Measurements from ENCODE around the gene FUT7. TPM values are rescaled to one million over a fixed set of nuclear protein-coding genes. Genes with fewer than 3 reads are reported as not detected.

FUT7 gene
- total and polyA plus RNA-seq, 2 of the 13 experiments (the other 11 are each of a cell fraction or from before 2014, with no cell fraction given) = 0.05 TPM; not detected in 1

- TF ChIP-seq ETV6 (CRISPR knock-in tag; conservative IDR thresholded peaks at IDR 0.05) = no peak
- no peak for TF ChIP-seq ZNF160 (CRISPR knock-in tag; IDR thresholded peaks at IDR 0.05)
- TF ChIP-seq HOXD1 (CRISPR knock-in tag; IDR thresholded peaks at IDR 0.05) = no peak
- no peak for TF ChIP-seq ZBTB38 (CRISPR knock-in tag; IDR thresholded peaks at IDR 0.05)
- no peak for TF ChIP-seq ZNF317 (CRISPR knock-in tag; IDR thresholded peaks at IDR 0.05)
- no peak for TF ChIP-seq HCFC1 (IDR thresholded peaks at IDR 0.05; ENCODE audit: low read depth, low read length)
- TF ChIP-seq TRIM24 (CRISPR knock-in tag; IDR thresholded peaks at IDR 0.05) = no peak
- no peak for TF ChIP-seq ZBTB34 (CRISPR knock-in tag; IDR thresholded peaks at IDR 0.05)
- no peak for TF ChIP-seq RFX3 (CRISPR knock-in tag; IDR thresholded peaks at IDR 0.05)
- TF ChIP-seq ZNF230 (CRISPR knock-in tag; IDR thresholded peaks at IDR 0.05) = no peak
Observed at GRCh38 chr9:137009938-137010732, 21.8 kb downstream of the FUT7 start (continued).

- Histone ChIP-seq H4K20me1 (ENCODE audit: insufficient read depth, low read length) (no peaks in the 10 kb centered on the region), H3K36me3 (replicated peaks in 1 of 2; ENCODE audit: control insufficient read depth in 1 of 2, insufficient read depth in 2 of 2, low read length in 2 of 2) (no peaks in the 10 kb centered on the region), H3K4me1 (ENCODE audit: insufficient read depth, low read length) (no peaks in the 10 kb centered on the region), H3K27ac (ENCODE audit: extremely low read length, insufficient read depth, low read length) (no peak overlapping the region), H3K4me3 (replicated peaks in 1 of 3; ENCODE audit: insufficient read depth in 1 of 3, low read depth in 2 of 3, low read length in 3 of 3) (no peak overlapping the region), H2AFZ (ENCODE audit: low read length) (no peak overlapping the region), H3K79me2 (ENCODE audit: insufficient read depth, low read length) (no peaks in the 10 kb centered on the region), H3K9me3 (ENCODE audit: low read length) (peaks cover 4% of the 10 kb centered on the region; the same call in 1 of the 2 replicates), H3K4me2 (ENCODE audit: low read depth, low read length) (no peak overlapping the region), H3K9ac (ENCODE audit: insufficient read depth, low read depth, low read length) (no peak overlapping the region), H3K27me3 (ENCODE audit: control insufficient read depth in 1 of 2, insufficient read depth in 2 of 2, low read length in 2 of 2) (no peaks in the 10 kb centered on the region)
- FAIRE-seq (no peak), ATAC-seq (no peak), DNase-seq (ENCODE audit: low spot score) (no peak)
- WGBS (ENCODE audit: low lambda C conversion rate) = 88% methylated on average over 11 of the region's 18 CpGs
- in situ Hi-C loops (cut with HindIII; ENCODE audit: extremely low pct_ligation_motif_present, low pct_unique_long_range_greater_than_20kb) (no loop called here), intact Hi-C loops (cut with micrococcal nuclease; ENCODE audit: unreplicated experiment) (no loop called here)
- CTCF ChIA-PET (ENCODE audit: low intra/inter-chr PET ratio, low total read pairs) = no interaction called here
- BruUV-seq (replicated peaks) = no TSS peak
- POLR2A ChIA-PET = no interaction called here
- no peak for TF ChIP-seq TARDBP (CRISPR knock-in tag; IDR thresholded peaks at IDR 0.05)
- no peak for TF ChIP-seq GABPB1 (CRISPR knock-in tag; IDR thresholded peaks at IDR 0.05)
- TF ChIP-seq HOXA5 (CRISPR knock-in tag; IDR thresholded peaks at IDR 0.05) = no peak
- TF ChIP-seq PHF8 (CRISPR knock-in tag; IDR thresholded peaks at IDR 0.05) = no peak
- TF ChIP-seq, protein P1, sequence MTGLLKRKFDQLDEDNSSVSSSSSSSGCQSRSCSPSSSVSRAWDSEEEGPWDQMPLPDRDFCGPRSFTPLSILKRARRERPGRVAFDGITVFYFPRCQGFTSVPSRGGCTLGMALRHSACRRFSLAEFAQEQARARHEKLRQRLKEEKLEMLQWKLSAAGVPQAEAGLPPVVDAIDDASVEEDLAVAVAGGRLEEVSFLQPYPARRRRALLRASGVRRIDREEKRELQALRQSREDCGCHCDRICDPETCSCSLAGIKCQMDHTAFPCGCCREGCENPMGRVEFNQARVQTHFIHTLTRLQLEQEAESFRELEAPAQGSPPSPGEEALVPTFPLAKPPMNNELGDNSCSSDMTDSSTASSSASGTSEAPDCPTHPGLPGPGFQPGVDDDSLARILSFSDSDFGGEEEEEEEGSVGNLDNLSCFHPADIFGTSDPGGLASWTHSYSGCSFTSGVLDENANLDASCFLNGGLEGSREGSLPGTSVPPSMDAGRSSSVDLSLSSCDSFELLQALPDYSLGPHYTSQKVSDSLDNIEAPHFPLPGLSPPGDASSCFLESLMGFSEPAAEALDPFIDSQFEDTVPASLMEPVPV (CRISPR knock-in tag; IDR thresholded peaks at IDR 0.05) = no peak
- TF ChIP-seq, protein P2, sequence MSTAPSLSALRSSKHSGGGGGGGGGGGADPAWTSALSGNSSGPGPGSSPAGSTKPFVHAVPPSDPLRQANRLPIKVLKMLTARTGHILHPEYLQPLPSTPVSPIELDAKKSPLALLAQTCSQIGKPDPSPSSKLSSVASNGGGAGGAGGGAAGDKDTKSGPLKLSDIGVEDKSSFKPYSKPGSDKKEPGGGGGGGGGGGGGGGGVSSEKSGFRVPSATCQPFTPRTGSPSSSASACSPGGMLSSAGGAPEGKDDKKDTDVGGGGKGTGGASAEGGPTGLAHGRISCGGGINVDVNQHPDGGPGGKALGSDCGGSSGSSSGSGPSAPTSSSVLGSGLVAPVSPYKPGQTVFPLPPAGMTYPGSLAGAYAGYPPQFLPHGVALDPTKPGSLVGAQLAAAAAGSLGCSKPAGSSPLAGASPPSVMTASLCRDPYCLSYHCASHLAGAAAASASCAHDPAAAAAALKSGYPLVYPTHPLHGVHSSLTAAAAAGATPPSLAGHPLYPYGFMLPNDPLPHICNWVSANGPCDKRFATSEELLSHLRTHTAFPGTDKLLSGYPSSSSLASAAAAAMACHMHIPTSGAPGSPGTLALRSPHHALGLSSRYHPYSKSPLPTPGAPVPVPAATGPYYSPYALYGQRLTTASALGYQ (CRISPR knock-in tag; IDR thresholded peaks at IDR 0.05) = no peak
- no peak for TF ChIP-seq ZNF136 (CRISPR knock-in tag; IDR thresholded peaks at IDR 0.05; ENCODE audit: low read depth)
Observed at GRCh38 chr9:137009217-137009616, 22.7 kb downstream of the FUT7 start.
